GM19468 (cell line): ENCODE results near the gene PNMA1.

Experiments
- ATAC-seq: cut with Tn5 transposase; IDR thresholded peaks from one replicate; pipeline ENCODE4 v1.9.1; 2021; ENCODE audit warnings: mild to moderate bottlenecking, moderate library complexity, moderate number of reproducible peaks; ENCODE audit not compliant: unreplicated experiment; ENCODE audit errors: extremely low read depth

The PNMA1 gene

DNA sequence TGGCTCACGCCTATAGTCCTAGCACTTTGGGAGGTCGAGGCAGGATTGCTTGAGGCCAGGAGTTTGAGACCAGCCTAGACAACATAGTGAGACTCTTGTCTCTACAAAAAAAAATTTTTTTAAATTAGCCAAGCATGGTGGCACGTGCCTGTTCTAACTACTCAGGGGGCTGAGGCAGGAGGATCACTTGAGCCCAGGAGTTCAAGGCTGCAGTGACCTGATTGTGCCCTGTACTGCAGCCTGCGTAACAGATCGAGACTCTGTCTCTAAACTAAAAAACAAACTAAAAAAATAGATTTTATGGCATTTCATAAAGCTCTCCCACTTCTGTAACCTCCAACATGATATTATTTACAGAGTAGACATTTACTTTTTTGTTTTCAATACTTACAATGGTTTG is 29.6 kb downstream of the PNMA1 start:
- no peak for ATAC-seq

DNA sequence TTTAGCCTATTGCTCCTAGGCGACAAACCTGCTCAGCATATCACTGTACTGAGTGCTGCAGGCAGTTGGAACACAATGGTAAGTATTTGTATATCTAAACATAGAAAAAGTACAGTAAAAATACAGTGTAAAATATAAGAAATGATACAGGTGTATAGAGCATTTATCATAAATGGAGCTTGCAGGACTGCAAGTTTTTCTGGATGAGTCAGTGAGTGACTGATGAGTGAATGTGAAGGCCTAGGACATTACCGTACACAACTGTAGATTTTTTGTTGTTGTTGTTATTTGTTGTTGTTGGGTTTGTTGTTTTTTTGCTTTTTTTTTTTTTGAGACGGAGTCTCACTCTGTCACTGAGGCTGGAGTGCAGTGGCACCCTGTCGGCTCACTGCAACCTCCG is 33.4 kb downstream of the PNMA1 start:
- ATAC-seq = no peak

DNA sequence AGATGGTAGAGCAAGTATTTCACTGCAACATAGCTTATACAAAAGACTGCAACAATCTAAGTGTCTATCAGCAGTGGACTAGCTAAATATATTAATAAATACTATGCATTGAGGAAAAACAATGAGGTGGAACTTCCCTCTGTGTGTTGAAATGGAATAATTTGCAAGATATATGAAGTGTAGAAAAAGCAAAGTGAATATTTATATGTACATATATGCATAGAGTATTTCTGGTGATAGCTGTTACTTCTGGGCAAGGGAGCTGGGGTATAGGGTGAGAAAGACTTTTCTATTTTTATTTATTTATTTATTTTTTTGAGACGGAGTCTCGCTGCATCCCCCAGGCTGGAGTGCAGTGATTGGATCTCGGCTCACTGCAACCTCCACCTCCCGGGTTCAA is 35.5 kb downstream of the PNMA1 start:
- ATAC-seq = no peak

DNA sequence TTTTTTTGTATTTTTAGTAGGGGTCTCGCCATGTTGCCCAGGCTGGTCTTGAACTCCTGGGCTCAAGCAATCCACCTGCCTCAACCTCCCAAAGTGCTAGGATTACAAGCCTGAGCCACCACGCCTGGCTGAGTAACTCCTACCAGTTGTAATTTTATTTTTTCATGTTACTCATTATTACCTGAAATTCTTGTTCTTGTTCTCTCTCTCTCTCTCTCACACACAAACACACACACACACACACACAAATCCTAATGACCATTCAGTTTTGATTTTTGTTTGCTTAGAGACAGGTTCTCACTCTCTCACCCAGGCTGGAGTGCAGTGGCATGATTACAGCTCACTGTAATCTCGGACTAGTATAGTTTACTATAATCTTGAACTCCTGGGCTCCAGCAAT is 39.2 kb downstream of the PNMA1 start:
- ATAC-seq = no peak

DNA sequence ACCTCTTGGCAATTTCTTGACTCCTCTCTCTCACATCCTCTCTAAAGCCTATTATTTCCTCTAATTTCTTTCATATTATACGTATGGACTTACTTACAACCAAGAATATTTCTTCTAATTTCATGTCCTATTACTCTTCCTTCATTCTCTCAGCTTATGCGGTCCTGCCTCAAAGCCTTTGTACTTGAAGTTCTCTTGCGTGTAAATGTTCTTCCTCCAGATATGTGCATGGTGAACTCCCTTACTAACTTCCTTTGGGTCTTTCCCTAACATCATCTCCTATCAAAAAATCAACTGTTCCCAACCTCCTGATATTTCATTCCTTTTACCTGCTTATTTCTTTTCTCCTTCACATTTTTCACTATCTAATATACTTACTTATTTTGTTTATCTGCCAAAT is 46.3 kb downstream of the PNMA1 start:
- no peak for ATAC-seq

DNA sequence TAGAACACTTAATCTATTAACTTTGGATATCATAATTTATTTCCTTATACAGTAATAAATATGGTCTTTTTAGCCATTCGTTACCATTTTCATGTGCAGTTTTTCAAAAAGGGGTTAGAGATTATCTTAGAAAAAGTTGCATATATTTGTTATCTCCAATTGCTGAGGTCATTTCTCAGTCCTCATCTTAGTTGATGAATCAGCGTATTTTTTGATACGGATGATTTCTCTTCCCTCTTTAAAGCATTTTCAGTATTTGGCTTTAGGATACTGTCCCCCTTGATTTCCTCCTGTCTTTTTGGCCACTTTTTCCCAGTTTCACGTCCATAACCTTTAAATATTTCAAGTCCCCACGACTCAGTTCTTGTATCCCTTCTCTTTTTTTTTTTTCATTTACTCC is 47.6 kb downstream of the PNMA1 start:
- no peak for ATAC-seq

DNA sequence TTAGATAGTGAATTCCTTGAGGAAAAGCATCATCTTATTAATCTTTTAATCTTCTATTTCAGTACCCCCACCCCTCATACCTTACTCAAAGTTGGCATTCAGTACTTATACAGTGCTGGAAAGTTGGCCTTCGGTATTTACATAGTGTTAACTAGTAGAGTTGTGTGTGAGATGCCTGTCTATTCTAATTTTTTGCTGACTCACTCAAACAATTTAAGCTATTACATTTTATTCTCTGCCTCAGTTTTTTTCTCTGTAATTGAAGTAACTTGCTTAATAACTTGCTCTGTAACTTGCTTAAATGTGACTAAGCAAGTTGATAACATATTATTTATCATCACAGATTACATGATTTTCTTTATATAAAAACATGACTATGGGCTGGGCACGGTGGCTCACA is 49.1 kb downstream of the PNMA1 start:
- no peak for ATAC-seq

DNA sequence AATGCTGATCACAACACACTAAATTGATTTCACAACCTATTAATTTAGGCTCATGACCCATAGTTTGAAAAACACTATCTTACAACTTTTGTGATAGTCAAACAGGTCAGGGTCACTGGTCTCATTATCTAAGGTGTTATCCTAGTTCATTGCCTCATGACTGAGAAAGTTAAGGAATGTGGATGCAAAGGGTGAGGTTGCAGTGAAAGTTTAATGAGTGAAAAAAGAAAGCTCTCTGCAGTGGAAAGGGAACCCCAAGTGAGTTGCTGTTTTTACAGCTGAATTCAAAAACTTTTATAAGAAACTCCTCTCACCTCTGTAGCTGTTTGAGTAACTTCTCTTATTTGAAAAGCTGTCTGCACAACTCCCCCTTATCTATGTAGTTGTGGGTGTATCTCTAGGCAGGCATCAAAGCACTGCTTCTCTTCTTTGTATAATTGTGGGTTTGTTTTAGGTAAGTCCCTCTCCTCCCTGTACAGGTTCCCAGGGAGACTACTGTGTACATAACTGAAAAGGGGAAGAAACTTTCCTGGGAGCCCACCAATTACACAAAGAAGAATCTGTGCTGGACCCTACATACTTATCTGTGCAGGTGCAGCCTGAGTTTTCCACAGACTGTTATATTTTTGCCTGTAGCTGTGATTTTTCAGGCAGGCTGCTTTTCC is 50.5 kb downstream of the PNMA1 start:
- ATAC-seq = no peak

DNA sequence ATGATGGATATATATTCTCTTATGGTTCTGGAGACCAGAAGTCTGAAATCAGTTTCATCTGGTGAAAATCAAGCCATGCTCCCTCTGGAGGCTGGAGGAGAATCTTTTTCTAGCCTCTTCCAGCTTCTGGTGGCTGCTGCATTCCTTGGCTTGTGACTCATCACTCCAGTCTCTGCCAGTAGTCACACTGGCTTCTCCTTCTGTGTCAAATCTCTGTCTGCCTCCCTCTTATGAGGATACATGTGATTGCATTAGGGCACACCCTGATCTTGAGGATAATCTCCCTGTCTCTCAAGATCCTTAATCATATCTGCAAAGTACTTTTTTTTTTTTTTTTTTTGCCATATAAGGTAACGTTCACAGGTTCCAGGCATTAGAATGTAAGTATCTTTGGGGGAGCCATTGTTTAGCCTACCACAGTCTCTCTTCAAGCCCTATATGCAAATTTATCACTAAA is 51.7 kb downstream of the PNMA1 start:
- ATAC-seq = no peak

DNA sequence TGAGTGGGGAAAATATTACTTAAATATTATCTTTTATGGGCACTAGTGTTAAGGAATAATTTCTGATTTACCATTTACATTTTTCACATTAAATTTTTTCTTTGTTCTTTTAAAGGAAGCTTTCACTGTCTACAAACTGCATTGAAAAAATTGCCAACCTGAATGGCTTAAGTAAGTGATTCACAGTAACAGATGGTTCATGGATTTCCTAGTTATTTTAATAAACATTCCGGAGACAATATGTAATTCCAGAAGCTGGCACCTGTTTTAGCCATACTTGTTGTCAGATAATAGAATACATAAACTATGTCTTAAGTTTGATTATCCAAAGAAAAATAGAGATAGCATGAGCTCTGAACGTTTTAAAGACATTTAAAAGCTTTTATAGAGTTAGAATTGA is 52.3 kb downstream of the PNMA1 start:
- no peak for ATAC-seq
